HG02678 (cell line): ENCODE data around the gene ATP6V0D1.

Experiments
- ATAC-seq: cut with Tn5 transposase; IDR thresholded peaks from one replicate; pipeline ENCODE4 v1.9.1; 2021; ENCODE audit warnings: mild to moderate bottlenecking, moderate library complexity; ENCODE audit not compliant: unreplicated experiment

The ATP6V0D1 gene

DNA sequence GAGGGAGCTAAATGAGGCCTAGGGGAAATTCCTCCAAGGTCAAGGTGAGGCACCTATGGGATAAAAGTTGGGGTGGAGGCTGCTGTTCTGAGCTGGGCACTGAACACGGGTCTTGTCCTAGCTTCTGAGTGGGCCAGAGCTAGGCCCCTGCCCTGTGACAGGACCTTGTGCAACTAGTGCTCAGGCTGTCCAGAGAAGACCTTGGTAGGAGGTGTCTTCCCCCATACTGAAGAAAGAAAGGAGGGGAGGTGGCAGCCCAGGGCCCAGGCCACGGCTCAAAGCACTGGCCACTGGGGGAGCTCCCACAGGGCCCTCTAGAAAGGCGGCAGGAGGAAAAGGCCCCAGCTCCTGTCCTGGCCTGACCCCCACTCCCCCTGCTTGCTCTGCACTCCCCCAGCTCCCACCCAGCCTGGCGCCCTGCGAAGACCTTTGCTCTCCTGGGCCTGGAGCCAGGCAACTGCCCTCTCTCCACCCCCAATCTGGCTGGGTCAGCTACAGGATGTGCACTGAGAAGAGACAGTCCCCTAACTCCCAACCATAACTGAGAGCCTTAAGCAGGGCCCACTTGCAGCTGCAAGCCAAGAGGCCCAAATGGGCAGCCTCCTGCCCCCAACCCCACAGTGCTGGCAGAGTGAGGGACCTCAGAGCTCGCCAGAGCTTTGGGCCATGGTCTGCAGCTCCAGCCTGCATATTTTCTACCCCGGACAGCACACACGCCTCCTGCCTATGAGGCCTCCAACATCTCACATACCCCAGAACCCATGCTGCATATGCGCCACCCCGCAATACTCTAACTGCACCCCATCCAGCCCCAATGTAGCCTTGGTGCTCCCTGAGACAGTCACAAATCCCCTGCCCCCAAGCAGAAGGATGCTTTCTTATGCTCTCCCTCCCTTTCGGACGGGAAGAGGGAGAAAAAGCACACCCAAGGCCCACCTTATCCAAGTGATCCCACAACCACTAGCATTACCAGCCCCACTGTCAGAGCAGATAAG, 34.7 kb downstream of the ATP6V0D1 start:
- no peak for ATAC-seq

- ATAC-seq, result no peak
Observed at GRCh38 chr16:67445441-67445912, 35.5 kb downstream of the ATP6V0D1 start.

DNA sequence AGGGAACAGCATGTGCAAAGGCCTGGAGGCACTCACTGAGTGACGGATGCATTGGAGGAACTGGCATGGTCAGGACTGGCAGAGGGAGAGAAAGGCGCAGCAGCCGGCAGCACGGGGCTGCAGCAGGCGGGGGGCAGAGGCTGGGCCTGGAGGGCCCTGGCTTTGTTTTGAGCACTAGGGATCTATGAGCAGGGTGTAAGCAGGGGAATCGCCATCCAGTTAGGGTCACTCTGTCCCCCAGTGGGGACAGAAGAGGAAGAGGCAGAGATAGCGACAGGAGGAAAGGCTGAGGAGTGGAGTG, 35.9 kb downstream of the ATP6V0D1 start:
- no peak for ATAC-seq

DNA sequence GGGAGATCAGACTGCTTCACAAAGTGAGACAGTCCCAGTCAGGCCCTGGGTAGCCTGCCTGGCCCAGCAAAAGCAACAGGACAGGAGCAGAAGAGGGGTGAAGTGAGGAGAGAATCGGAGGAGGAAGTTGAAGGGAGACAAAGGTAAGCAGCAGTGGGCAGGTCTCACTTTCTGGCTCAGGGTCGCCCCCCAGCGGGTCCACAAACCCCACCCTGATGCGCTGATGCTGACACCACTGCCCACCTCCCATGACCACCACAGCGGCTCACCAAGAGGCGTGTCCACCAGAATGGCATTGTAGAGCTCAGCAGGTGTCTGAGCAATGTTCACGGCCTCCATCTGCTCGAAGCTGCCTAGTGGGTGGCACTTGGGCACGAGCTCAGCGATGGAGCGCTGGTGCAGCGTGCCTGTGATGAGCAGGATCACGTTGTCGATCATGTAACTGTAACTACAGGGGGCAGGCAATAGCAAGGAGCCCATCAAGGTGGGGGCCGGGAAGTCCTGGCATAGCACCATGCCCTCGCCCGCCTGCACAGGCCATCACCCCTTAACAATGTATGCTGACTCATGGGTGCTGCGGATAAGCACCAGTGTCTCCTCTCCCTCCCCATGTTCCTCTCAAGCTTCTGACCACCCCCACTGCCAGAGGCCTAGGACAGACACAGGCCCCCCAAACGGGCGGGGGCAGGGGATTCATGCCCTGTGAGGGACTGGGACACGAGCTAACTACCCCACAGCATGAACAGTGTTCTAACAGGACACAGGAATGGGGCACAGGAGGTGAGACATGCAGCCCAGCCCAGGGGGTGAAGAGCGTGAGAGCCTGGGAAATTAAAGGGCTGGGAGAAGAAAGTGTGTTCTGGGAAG, 36.5 kb downstream of the ATP6V0D1 start:
- no peak for ATAC-seq

GRCh38 chr16:67443265-67443664, 37.7 kb downstream of the ATP6V0D1 start:
- no peak for ATAC-seq

DNA sequence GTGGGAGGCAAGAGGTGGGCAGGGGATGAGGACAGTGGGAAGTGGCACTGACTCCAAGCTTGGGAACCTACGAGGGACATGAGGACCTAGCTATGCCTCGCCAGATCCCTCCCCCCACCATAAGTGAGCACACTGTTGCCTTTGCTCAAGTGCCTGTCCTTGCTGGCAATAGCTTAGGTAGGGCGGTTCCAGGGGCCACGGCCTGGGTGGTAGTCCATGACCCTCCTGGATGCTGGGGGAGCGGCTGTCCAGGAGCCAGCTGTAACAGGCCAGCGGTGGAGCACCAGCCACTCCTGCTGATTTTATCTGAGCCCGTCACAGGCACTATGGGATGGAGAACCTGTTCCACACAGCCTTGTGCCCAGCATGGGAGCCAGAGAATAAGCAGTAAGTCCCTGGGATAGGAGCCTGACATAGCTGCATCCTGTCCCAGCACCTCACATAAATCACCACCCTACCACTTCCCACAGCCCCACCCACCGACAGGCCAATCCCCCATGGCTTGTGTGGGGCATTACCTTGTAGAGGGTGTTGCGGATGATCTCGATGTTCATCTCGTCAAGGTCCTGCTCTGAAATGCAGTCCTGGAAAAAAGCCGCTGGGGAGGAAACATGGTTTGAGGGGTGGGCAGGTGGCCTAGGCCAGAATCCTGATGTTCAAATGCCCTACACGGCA, 38.2 kb downstream of the ATP6V0D1 start:
- no peak for ATAC-seq

DNA sequence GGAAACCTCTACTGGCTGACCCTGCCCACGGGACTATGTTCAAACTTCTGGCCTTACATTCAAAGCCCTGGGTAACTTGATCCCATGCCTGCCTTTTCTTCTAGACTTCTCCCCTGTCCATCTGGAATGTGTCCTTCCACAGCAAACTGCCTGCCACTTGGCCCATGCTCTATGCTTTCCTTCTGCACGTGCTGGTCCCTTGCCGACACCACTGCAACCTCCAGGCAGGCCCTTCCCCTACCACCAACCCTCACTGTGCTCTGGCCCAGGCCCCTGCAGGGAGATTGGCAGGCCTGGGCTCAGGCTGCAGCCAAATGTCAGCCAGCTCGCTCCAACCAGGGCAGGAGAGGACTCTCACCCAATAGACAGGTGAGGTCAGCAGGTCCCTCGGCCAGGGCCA, 39.0 kb downstream of the ATP6V0D1 start:
- ATAC-seq, result no peak

GRCh38 chr16:67441271-67441753, 39.6 kb downstream of the ATP6V0D1 start:
- no peak for ATAC-seq

- ATAC-seq, result no peak
Observed at GRCh38 chr16:67438824-67439393, 42.0 kb downstream of the ATP6V0D1 start.

DNA sequence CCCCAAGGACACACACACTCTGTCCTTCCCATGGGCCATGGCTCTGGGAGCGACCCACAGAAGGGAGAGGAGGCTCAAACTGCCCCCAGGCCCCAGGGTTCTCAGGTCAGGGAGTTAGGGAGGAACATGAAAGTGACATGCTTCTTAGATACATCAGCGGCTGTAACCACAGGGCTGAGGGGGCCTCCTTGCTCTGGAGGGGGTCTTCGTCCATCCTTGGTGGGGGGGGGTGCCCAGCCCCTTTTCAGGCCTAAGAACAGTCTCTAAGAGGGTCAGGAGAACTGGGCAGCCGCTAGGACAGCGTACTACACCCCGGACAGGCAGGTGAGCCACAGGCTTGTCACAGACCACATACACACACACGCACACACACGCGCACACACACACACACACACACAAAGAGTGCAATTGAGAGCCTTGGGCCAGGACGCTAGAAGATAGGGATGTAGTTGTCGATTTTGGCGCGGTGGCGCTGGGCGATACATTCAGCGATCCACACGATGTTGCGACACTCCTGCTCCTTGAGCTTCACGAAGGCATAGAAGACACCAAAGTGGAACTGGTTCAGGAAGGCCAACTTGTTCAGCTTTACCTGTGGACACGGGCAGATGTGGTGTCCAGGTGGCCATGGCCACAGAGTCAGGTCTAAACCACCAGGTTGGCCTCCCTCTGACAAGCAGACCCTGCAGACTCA, 42.7 kb downstream of the ATP6V0D1 start:
- ATAC-seq, result no peak

DNA sequence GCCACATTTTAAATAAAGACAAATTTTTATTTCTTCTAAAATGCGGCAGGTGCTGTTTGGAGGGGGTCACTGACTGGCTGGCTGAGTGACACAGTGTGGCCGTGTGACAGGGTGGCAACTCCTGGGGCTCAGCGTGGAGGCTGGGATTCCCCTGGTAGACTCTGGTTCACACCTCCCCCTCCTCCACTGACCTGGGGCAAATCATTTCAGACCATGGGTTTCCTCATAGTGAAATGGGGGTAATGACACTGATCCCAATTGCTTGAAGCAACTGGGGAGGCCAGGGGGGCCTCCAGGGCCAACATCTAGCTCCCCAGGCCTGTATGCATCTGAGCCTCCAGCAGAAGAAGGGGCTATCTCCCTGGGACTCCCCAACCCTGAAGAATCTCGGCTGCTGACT, 43.4 kb downstream of the ATP6V0D1 start:
- ATAC-seq, result no peak

DNA sequence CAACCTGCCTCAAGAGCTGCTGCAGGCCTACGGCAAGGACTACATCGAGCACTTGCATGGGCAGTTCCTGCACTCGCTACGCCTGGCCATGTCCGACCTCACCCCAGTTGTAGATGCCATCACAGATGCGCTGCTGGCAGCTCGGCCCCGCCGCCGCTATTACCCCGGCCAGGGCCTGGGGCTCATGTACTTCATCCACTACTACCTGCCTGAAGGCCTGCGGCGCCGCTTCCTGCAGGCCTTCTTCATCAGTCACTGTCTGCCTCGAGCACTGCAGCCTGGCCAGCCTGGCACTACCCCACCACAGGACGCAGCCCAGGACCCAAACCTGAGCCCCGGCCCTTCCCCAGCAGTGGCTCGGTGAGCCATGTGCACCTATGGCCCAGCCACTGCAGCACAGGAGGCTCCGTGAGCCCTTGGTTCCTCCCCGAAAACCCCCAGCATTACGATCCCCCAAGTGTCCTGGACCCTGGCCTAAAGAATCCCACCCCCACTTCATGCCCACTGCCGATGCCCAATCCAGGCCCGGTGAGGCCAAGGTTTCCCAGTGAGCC, 44.2 kb downstream of the ATP6V0D1 start:
- ATAC-seq, result no peak

DNA sequence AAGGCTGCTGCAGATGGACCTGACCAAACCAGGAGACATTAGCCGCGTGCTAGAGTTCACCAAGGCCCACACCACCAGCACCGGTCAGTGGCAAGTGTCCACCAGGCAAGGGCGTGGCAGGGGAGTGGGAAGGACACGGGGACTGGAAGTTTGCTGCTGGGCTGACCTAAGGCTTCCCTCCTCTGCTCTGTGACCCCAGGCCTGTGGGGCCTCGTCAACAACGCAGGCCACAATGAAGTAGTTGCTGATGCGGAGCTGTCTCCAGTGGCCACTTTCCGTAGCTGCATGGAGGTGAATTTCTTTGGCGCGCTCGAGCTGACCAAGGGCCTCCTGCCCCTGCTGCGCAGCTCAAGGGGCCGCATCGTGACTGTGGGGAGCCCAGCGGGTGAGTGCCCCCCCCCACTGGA, 45.2 kb downstream of the ATP6V0D1 start:
- no peak for ATAC-seq

- no peak for ATAC-seq
Observed at GRCh38 chr16:67433131-67433719, 47.7 kb downstream of the ATP6V0D1 start.

- no peak for ATAC-seq
Observed at GRCh38 chr16:67432506-67432890, 48.5 kb downstream of the ATP6V0D1 start.

- ATAC-seq, result no peak
Observed at GRCh38 chr16:67431775-67432505, 49.0 kb downstream of the ATP6V0D1 start.

DNA sequence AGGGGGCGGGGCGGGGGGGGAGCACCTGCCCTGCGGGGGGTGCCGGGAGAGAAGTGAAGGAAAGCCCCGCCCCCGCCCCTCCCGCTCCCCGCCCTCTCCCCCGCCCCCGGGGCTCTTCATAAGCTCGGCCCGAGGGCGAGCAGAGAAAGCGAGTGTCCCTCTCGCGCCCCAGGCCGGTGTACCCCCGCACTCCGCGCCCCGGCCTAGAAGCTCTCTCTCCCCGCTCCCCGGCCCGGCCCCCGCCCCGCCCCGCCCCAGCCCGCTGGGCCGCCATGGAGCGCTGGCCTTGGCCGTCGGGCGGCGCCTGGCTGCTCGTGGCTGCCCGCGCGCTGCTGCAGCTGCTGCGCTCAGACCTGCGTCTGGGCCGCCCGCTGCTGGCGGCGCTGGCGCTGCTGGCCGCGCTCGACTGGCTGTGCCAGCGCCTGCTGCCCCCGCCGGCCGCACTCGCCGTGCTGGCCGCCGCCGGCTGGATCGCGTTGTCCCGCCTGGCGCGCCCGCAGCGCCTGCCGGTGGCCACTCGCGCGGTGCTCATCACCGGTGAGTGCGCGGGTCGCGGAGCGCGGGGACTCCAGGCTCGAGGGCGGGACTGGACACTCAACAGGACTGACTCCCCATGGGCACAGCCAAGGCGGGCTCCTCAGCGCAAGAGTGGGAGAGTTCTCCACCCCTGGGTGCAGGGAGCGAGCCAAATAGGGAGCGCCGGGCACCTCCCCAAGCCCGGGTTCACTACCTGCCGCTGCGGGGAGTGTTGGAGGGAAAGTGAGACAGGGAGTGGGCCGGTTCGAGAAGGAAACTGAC, 49.8 kb downstream of the ATP6V0D1 start, which contains the start of gene HSD11B2:
Gene HSD11B2 (plus strand): TSS at position 145 of the 798 bp plus-strand sequence. CDS start 128 bp downstream, at position 273.
- no peak for ATAC-seq

GRCh38 chr16:67430504-67430976, 50.4 kb downstream of the ATP6V0D1 start:
- no peak for ATAC-seq
